ENCODE data around the gene ANKS4B. TPM values are rescaled to one million over a fixed set of nuclear protein-coding genes. Genes with fewer than 3 reads are reported as not detected.

ANKS4B gene
- total and polyA plus RNA-seq, 2 of the 8 experiments (the other 6 are each of a cell fraction or from before 2014, with no cell fraction given): 0.06 to 0.15 TPM

- peak overlapping the region; percentile 53 to 75 for H3K4me2 ChIP-seq (ENCODE audit: insufficient read depth in 1 of 2, low read depth in 2 of 2, low read length in 2 of 2)
These were observed 50.9 kb downstream of the ANKS4B start for GRCh38 chr16:21284414-21284813.

More at GRCh38 chr16:21284414-21284813, 50.9 kb downstream of the ANKS4B start:
- TF ChIP-seq SRF (IDR thresholded peaks at IDR 0.05; ENCODE audit: low read depth, low read length) (no peak), TAF7 (optimal IDR thresholded peaks at IDR 0.05; ENCODE audit: borderline replicate concordance, low read depth, low read length) (no peak), NRF1 (IDR thresholded peaks at IDR 0.05; ENCODE audit: low read depth, low read length) (no peak), KDM1A (IDR thresholded peaks at IDR 0.05; ENCODE audit: borderline replicate concordance, low read length) (peak; percentile 57; the same call in 1 of the 2 replicates)
- peaks cover 0 to 2% (median 0%) of the 10 kb centered on the region in 4 experiments; a peak in 1 of 7 replicates for H3K27me3 ChIP-seq (replicated peaks in 1 of 4; ENCODE audit: control insufficient read depth in 3 of 4, extremely low read depth in 1 of 4, insufficient read depth in 3 of 4, low read length in 3 of 4)
- H3K9me3 ChIP-seq (ENCODE audit: insufficient read depth in 2 of 2, low read depth in 1 of 2, low read length in 1 of 2): no peaks in the 10 kb centered on the region
- H4K91ac ChIP-seq (replicated peaks; ENCODE audit: insufficient read length, low read length): no peak overlapping the region
- H3K4me3 ChIP-seq (ENCODE audit: extremely low read depth in 1 of 4, insufficient read depth in 2 of 4, low read depth in 3 of 4, low read length in 4 of 4): peak overlapping the region in 3 of 4 experiments; percentile 53 to 75 (median 72); a peak in 5 of 8 replicates
- POLR2A ChIA-PET (ENCODE audit: partially characterized antibody): interaction anchor here (1.4 to 1.5 kb wide), 2 partner anchors 16 to 23 kb away, joined by 5 to 7 read pairs; no protein-coding TSS in a partner anchor
- no peaks in the 10 kb centered on the region for H3K36me3 ChIP-seq (ENCODE audit: control insufficient read depth in 2 of 4, insufficient read depth in 4 of 4, low read length in 3 of 4)
- no peaks in the 10 kb centered on the region for H3K79me1 ChIP-seq (ENCODE audit: low read depth, low read length)
- no peak overlapping the region for H3K18ac ChIP-seq (ENCODE audit: extremely low read depth, low read length)
- DNase-seq (ENCODE audit: low read depth in 1 of 2, low spot score in 2 of 2) (no peak), FAIRE-seq (no peak)
- WGBS, 2 experiments (ENCODE audit: extremely low coverage in 1 of 2, insufficient coverage in 1 of 2, insufficient read length in 1 of 2, insufficient replicate concordance in 2 of 2, low coverage in 1 of 2, low lambda C conversion rate in 2 of 2, missing lambda C conversion rate in 1 of 2): 89% methylated on average over 4 of the region's 4 CpGs; no CpG with 5 or more reads in 1 of the 2 experiments
- H2BK20ac ChIP-seq (ENCODE audit: low read length): no peak overlapping the region
- no peak overlapping the region for H3K14ac ChIP-seq (ENCODE audit: insufficient read length)
- H3K23ac ChIP-seq (ENCODE audit: insufficient read length): no peak overlapping the region
- no peak overlapping the region for H2BK15ac ChIP-seq (ENCODE audit: low read length)
- no peak overlapping the region for H2AK5ac ChIP-seq (ENCODE audit: low read depth, low read length)
- CTCF ChIA-PET (ENCODE audit: partially characterized antibody): interaction anchor here (0.7 to 3.9 kb wide), 5 partner anchors 11 to 125 kb away, joined by 3 to 12 read pairs (median 4); no protein-coding TSS in a partner anchor
- no peak overlapping the region for H3K9ac ChIP-seq (replicated peaks in 1 of 4; ENCODE audit: extremely low read depth in 1 of 4, low read depth in 3 of 4, low read length in 3 of 4)
- no peak overlapping the region for H3K56ac ChIP-seq (replicated peaks; ENCODE audit: insufficient read length, low read depth, low read length)
- no peak overlapping the region for H2AFZ ChIP-seq (ENCODE audit: low read length)
- no peak overlapping the region for H2BK5ac ChIP-seq (ENCODE audit: low read depth, low read length)
- no peak overlapping the region for H4K8ac ChIP-seq (ENCODE audit: extremely low read depth, insufficient read depth, low read length)
- no peak overlapping the region for H2BK12ac ChIP-seq (ENCODE audit: low read depth, low read length)
- no peak overlapping the region for H2BK120ac ChIP-seq (replicated peaks; ENCODE audit: low read depth, low read length)
- no peak overlapping the region for H3K27ac ChIP-seq (ENCODE audit: low read depth, low read length)
- no peaks in the 10 kb centered on the region for H4K20me1 ChIP-seq (replicated peaks in 1 of 2; ENCODE audit: control insufficient read depth in 1 of 2, insufficient read depth in 2 of 2, low read length in 2 of 2)
- H3K79me2 ChIP-seq (ENCODE audit: control insufficient read depth in 1 of 2, insufficient read depth in 2 of 2, low read length in 2 of 2): no peaks in the 10 kb centered on the region
- no peak overlapping the region for H3K4ac ChIP-seq (replicated peaks; ENCODE audit: insufficient read length, low read depth, low read length)
- peaks cover 3% of the 10 kb centered on the region; the same call in 1 of the 2 replicates for H3K23me2 ChIP-seq (ENCODE audit: low read depth, low read length)
- no peak overlapping the region for H4K5ac ChIP-seq (ENCODE audit: insufficient read length, low read depth, low read length)
- peaks cover 0 to 7% (median 6%) of the 10 kb centered on the region in 4 experiments; a peak in 5 of 7 replicates for H3K4me1 ChIP-seq (replicated peaks in 1 of 4; ENCODE audit: control insufficient read depth in 3 of 4, insufficient read depth in 4 of 4, low read length in 3 of 4)

Data from H1 (cell line).